NCI-H2171 treated with DMSO at 0.1 percent for 48 hours (cell line): ENCODE results near the gene TAB3.

ENCODE experiments used
- DNase-seq: peaks from one replicate; lab custom pipeline; 2025; lab: John Stamatoyannopoulos, UW

The TAB3 gene

GRCh38 chrX:30887288-30887687 is 1.8 kb downstream of the TAB3 start:
- no peak for DNase-seq

- DNase-seq: no peak
These were observed 3.9 kb downstream of the TAB3 start for GRCh38 chrX:30885136-30885535.

GRCh38 chrX:30883138-30883537 is 5.9 kb downstream of the TAB3 start:
- no peak for DNase-seq

DNA sequence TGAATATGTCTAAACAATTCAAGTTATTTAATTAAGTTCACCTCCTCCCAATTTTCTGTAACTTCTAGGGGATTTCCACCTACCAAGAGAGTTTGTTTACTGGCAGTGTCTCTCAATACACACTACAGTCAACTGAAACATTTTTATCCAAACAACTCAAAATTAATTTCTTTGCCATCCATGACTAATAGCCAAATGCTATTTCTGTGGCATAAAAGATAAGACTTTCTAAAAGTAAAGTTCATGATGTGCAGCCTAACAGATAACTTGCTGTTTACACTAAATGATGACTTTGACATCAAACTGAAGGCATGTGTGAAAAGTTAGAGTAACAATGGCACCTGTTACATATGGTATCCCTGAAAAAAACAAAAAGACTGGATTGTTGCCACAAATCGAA is 7.3 kb downstream of the TAB3 start:
- DNase-seq: no peak

GRCh38 chrX:30881390-30881789 is 7.7 kb downstream of the TAB3 start:
- DNase-seq: no peak

DNA sequence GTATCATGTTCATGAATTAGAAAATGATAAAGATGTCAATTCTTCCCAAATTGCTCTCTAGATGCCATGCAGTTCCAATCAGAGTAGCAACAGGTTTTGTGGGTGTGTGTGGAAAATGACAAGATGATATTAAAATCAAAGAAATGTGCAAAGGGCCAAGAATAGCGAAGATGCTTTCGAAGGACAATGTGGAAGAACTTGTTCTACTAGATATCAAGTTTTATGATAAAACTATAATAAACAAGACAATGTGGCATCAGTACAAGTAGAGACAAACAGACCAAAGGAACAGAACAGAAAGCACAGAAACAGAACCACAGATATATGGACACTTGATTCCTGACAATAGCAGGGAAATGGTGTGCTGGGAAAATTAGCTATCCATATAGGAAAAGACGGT is 9.0 kb downstream of the TAB3 start:
- DNase-seq: no peak

DNA sequence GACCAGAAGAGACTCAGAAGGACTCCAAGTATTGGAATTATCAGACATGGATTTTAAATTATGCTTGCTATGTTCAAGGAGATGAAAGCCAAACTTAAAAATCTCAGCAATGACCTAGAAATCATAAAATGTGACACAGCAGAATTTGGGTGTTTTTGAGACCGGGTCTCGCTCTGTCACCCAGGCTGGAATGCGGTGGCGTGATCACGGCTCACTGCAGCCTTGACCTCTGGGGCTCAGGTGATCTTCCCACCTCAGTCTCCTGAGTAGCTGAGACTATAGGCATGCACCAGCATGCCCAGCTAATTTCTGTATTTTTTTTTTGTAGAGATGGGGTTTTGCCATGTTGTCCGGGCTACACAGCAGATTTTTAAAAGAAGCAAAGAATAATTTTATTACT is 12.7 kb downstream of the TAB3 start:
- no peak for DNase-seq

DNA sequence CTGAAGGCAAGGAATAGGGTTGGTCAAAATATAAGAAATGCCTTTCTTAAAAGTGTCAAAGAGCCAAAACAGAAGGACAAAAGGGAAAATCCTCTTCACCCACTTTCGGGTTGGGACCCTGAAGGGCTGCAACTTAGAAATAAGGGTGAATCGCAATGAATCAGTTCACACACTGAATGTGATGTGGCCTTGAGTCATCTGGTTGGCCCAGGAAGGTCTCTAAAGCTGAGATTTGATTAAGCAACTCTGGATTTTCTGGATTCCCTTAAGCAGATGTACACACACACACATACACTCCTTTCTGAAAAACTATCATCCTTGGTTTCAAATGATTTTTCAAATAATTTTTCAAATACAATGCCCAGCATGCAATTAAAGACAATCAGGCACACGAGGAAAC is 13.1 kb downstream of the TAB3 start:
- no peak for DNase-seq

DNA sequence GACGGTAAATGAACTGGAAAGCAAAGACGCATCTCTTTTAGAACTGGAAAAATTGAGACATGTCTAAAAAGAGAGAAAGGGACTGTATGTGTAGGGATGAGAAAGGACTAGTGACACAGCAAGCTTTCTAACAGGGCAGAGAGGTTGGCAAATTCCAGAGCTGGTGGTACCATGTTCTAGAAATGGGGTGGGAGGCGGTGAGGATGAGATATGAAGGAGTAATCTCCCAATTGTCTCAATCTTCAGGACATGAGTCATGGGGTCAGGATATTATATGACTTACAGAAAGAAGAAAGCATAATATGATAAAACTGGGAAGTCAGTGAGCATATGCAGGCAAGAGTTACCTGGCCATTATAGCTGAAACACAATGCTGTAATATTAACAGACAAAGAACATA is 14.2 kb downstream of the TAB3 start:
- DNase-seq: peak; percentile 36

DNA sequence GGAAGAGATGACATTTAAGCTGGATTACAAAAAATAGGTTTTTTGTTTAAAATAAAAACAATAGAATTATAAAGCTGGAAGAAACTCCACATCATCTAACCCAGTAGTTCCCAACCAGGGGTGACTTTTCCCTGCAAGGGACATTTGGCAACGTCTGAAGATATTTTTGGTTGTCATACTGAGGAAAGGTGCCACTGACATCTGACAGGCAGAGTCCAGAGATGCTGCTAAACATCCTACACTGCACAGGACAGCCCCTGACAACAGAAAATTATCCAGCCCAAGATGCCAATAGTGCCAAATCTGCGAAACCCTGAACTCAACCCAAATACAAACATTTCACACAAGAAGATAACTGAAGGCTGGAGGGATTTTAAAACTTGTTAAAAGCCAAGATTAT is 18.5 kb downstream of the TAB3 start:
- no peak for DNase-seq

GRCh38 chrX:30865612-30866011 is 23.4 kb downstream of the TAB3 start:
- no peak for DNase-seq

GRCh38 chrX:30865015-30865414 is 24.0 kb downstream of the TAB3 start:
- DNase-seq: no peak

DNA sequence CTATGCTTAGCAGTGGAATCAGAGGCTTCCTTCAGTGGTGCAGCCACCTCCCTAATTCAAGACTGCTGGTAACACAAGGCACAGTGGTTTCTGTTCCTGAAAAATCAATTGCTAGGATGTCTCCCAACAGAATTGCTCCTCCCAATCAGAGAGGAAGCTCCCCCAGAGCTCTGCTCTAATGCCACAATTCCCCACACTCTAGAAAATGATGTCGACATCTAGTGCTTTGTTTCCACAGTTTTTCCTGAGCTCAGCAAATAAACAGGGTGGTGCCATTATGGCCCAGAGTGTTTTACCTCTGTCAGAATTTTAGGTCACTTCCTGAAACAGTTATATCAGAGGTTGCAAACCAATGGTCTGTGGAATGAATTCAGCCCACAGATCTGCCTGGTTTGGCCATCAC is 24.7 kb downstream of the TAB3 start:
- DNase-seq: no peak

DNA sequence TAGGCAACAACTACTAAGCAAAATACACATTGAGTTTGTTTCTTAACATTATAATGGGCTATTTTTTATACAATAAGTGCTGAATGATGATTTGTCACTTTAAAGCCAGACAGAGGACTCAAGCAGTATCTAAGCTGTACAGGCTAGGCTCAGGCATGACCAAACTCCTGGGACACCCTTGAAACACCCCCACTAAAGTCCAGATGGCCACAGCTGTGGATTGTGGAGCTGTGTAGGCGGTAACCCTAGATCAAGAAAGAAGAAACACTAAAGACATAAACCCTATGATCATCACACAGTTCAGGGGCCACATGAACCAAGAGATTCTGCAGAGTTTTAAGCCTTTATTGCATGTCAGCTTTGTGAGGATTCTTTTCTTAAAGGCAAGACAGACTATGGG is 25.1 kb downstream of the TAB3 start:
- no peak for DNase-seq

- DNase-seq: no peak
These were observed 31.0 kb downstream of the TAB3 start for GRCh38 chrX:30858098-30858497.

DNA sequence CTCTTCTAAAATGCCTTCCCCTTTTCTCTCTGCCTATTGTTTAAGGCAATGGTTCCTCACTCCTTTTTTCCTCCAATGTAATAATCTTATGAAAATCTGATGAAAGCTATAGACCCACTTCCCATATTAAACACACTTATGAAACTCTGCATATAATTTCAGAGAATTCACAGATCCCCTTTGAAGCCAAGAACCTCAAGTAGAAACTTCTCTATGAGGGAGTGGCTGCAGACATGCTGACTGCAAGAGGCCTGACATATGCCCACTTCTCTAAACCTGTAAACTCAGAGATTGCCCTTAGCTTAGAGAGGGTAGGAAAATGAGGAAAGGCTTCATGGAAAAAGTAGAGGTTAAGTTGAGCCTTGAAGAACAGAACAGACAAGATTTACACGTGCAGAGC is 37.6 kb downstream of the TAB3 start:
- no peak for DNase-seq

- no peak for DNase-seq
These were observed 53.7 kb downstream of the TAB3 start for GRCh38 chrX:30835373-30835772.

- no peak for DNase-seq
These were observed 55.2 kb downstream of the TAB3 start for GRCh38 chrX:30833896-30834295.

- no peak for DNase-seq
These were observed 58.0 kb downstream of the TAB3 start for GRCh38 chrX:30831082-30831481.

DNA sequence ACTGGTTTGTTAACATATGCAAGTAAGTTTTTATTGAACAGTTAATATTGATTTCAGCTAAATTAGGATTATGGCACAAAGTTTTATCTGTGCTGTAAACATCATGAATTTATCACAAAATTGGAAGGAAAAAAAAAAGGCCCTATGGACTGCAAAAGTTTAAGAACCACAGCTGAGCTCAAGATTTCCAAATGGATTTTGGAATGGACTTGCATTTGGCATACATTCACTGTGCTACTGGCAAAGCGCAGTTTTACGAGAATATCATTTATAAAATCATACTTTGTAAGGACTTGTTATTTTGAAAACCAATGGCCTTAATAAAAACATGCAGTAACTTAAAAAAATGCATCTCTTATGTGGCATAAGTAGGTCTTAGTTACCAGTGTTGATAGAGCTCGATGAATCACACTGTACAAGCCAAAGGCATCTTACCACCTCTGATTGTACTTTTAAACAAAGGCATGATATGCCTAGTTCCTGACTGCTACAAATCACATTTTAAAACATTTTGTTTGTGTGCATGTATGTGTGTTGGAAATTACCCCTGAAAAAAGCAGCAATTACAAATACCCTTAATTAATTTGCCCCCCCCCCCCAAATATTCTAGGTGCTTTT is 58.6 kb downstream of the TAB3 start:
- no peak for DNase-seq

DNA sequence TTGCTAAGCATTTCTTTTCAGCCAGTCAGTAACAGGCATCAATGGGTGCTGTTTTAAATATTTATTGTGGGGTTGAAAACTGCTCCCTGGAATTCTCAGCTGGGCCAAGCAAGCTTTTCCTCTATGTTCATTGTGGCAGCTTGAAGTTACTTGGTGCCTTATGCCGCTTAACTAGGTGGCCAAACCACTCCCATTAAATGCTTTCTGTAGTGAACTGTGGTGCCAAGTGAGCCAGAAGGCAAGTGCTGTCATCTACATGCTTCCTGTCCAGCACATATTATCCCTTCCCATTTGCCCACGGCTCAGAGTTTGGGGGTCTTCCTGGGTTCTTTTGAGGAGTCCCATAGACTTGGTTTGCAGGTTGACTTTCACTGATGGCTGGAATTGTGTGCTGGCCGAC is 64.8 kb downstream of the TAB3 start:
- DNase-seq: no peak

DNA sequence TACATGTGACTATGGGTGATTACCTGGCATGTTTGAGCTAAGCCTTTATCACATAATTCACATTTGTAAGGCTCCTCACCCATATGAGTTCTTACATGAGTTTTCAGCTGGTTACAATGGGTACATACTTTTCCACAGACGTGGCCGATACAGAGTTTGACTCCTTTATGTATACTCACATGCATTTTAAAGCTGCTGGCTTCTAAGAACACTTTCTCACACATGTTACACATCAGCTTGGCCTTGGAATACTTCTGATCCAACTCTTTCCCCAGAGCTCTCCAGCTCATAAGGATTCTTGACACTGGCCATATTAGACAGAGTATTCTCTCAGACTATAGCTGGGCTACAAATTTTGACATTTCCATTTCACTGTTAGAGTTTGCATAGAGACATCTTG is 66.3 kb downstream of the TAB3 start:
- DNase-seq: no peak

DNA sequence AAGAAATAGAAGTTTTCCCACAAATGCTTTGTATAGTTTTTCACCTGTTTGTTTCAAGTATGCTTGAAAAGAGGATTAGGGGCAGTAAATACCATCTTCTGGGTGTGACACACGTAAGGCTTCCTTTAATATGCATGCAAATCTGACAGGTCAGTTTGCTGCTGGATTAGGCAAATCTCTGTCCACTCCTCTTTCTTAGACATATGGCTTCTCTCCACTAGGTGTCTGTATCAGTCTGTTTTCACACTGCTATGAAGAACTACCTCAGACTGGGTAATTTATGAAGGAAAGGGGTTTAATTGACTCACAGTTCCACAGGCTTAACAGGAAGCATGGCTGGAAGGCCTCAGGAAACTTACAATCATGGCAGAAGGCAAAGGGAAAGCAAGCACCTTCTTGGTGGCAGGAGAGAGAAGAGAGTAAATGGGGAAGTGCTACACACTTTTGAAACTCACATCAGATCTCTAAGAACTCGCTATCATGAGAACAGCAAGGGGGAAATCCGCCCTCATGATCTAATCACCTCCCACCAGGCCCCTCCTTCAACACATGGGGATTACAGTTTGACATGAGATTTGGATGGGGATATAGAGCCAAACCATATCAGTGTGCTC is 66.9 kb downstream of the TAB3 start:
- DNase-seq: no peak

DNA sequence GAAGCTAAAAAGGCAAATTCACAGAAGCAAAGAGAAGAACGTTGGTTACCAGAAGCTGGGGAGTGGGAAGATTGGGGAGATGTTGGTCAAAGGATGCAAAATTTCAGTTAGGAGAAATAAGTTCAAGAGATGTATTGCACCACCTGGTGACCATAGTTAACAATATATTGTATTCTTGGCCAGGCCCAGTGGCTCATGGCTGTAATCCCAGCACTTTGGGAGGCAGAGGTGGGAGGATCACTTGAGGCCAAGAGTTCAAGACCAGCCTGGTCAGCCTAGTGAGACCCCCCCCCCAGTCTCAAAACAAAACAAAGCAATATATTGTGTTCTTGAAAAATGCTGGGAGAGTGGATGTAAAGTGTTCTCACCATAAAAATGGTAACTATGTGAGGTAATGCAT is 67.9 kb downstream of the TAB3 start:
- DNase-seq: no peak
